Fibroblast of skin of abdomen (primary cell): ENCODE measurements around the gene SLC24A1. TPM values are rescaled to one million over a fixed set of nuclear protein-coding genes. Genes with fewer than 3 reads are reported as not detected.
"Not testable (repeated sequence)": the region's sequence is repeated elsewhere in the genome, so short reads cannot be mapped to it uniquely, and the experiment has no call there.

ENCODE experiments used
- DNase-seq: peaks from one replicate; pipeline ENCODE4 v3.0.0-alpha.2; 2013
- polyA plus RNA-seq, 2 experiments: library from polyadenylated mRNA; unstranded; fragments of 120-200 nt; gene quantifications; one replicate each; pipeline ENCODE4 v1.2.1, GENCODE V29; 2013; ENCODE audit not compliant: insufficient read length in 2 of 2

SLC24A1 gene
- polyA plus RNA-seq (2013, experiment 1 of 2; ENCODE audit: insufficient read length): 11.2 TPM
- polyA plus RNA-seq (2013, experiment 2 of 2; ENCODE audit: insufficient read length): 7.8 TPM

- no peak for DNase-seq
Measured at GRCh38 chr15:65621638-65622037, at the start of gene SLC24A1. Gene SLC24A1 (plus strand): TSS chr15:65621938. CDS start chr15:65624081, 2,143 bp downstream.

DNA sequence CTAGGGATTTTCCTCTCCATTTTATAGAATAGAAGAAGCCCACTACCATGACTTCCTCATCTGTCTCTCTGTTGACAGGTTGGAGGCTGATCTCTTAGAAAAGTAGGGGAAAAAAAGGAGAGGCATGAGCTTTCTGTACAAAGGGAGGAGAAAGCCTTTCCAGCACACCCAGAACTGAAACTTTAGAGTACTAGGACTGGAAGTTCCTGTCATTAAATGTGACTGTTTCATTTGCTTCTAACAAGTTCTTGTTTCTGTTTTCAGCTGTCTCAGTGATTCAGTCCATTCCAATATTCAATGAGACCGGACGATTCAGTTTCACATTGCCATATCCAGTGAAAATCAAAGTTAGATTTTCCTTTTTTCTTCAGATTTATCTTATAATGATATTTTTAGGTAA lies 49.8 kb upstream of the SLC24A1 start:
- no peak for DNase-seq

DNA sequence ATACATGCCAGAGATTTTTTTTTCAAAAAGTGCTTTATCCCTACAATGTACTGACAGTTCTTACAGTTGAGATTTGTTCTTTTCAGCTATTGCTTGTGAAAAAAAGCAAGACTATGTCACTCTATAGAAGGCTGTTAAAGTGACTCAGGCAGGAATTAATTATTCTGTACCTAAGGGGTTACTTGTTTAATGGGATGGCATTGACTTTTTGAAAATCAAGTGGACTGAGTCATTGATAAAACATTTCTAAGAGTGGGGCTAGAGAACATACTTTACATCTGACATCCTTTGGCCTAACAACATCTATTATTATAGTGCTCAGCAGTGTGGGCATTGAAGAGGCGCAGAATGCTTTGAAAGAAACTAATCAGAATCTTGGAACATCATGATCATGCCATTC lies 45.1 kb upstream of the SLC24A1 start:
- peak; percentile 67 for DNase-seq

GRCh38 chr15:65577129-65577996 lies 44.4 kb upstream of the SLC24A1 start:
- DNase-seq: no peak

DNA sequence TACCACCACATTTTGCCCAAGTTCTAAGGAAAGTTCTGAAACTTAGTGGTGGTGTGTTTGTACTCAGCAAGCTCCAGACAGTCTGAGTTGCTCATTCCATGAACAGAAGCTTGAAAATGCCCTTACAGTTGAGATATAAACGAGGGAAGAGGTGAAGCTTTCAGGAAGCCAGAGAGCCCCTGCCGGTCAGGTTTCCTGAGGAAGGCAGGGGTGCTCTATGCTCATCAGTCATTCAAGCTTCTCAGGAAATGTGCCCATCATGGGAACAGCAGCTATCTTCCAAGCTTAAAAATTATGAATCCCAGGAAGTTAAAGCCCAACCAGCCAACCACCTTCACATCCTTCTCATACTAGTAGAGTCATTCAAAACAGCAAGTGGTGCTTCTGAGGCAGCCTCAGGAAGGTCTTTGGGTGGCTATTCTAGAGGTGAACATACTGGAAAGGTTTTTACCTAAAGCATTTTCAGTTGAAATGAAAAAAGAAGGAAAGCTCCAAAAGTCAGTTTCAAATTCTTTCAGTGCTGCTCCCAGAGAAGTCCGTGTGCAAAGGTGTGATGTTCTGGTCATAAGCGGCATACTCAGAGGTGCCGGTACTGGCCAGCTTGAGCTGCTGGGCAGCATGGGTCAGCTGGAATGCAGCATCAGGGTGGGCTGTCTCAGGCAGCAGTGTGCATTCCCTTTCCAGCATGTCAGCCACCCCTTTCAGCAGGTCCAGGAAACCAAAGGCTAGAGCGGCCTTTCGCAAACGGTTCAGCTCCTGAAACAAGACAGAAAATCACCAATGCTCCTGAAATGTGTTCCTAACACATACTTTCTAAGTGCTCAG lies 42.6 kb upstream of the SLC24A1 start:
- DNase-seq: no peak

GRCh38 chr15:65579762-65580161 lies 42.0 kb upstream of the SLC24A1 start:
- DNase-seq: no peak

- DNase-seq: peak; percentile 64
Measured at GRCh38 chr15:65580287-65580686, 41.5 kb upstream of the SLC24A1 start.

GRCh38 chr15:65583701-65584100 lies 38.0 kb upstream of the SLC24A1 start:
- DNase-seq: peak; percentile 16

GRCh38 chr15:65584241-65584640 lies 37.5 kb upstream of the SLC24A1 start:
- no peak for DNase-seq

- no peak for DNase-seq
Measured at GRCh38 chr15:65587094-65587493, 34.6 kb upstream of the SLC24A1 start.

- DNase-seq: no peak
Measured at GRCh38 chr15:65595960-65596359, 25.8 kb upstream of the SLC24A1 start.

DNA sequence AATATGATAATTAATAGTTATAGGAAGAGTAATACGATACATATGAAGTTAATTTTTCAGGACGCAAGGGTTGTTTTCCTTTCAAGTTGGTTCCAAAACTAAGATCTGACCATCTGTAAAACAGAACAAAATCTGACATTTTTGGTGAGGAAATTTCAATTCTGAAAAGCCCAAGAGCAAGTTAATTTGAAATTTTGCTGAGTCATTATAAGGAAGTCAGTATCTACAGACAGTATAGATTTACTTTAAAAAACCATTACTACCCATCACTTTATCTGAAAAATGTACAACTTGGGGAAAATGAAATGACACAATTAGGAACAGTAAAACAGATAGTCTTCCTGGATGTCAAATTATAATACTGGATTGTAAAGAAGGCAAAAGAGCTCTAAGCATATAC lies 23.3 kb upstream of the SLC24A1 start:
- DNase-seq: no peak

DNA sequence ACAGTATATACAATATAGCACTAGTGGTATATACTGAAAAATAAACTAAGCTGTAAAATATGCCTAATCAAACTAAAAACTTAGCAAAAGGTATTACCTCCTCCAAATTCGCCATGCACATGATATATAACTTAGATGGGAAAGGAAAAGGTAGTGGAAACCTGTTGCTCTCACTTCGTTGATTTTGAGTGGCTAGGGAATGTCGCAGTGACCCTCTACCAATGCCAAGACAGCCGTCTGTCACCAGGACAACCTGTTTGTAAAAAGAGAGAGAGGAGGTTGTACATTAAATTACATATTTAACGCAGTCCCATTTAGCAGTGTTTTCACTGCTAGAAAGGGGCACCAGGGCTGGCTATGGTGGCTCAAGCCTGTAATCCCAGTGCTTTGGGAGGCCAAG lies 22.1 kb upstream of the SLC24A1 start:
- no peak for DNase-seq

GRCh38 chr15:65603134-65603533 lies 18.6 kb upstream of the SLC24A1 start:
- DNase-seq: no peak

DNA sequence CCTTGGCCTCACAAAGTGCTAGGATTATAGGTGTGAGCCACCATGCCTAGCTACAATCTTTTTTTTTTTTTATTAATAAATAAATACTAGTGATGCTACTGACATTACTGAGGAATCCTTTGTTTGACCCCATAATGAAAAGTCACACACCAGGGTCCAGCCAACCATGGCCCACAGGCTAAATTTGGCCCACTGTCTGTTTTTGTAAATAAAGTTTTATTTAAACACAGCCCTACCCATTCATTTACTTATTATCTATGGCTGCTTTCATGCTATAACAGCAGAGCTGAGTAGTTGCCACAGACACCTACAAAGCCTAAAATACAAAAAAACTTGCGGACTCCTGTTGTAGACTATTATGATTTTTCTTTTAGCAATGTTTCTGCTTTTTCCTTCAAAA lies 18.2 kb upstream of the SLC24A1 start:
- no peak for DNase-seq

- peak; percentile 96 for DNase-seq
Measured at GRCh38 chr15:65610871-65611718, 10.6 kb upstream of the SLC24A1 start, which contains the start of gene INTS14. Gene INTS14 (minus strand): TSS chr15:65611131. CDS start chr15:65607380, 3,751 bp downstream.

GRCh38 chr15:65611888-65612615 lies 9.7 kb upstream of the SLC24A1 start:
- DNase-seq: no peak

DNA sequence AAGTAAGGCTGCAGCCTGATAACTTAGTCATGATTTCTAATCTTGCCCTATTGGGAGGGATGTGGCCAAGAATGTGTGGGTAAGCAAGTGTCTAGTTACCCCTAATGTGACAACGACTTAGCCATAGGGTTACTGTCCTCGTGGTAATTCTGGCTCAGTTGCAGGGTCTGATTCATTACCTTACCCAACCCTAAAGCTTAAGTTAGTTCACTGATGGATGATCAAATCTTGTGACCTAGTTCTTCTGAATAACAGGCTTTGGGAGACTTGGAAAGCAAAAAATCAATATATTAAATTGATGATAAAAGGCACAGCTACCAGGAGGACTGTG lies 9.2 kb upstream of the SLC24A1 start:
- no peak for DNase-seq

DNA sequence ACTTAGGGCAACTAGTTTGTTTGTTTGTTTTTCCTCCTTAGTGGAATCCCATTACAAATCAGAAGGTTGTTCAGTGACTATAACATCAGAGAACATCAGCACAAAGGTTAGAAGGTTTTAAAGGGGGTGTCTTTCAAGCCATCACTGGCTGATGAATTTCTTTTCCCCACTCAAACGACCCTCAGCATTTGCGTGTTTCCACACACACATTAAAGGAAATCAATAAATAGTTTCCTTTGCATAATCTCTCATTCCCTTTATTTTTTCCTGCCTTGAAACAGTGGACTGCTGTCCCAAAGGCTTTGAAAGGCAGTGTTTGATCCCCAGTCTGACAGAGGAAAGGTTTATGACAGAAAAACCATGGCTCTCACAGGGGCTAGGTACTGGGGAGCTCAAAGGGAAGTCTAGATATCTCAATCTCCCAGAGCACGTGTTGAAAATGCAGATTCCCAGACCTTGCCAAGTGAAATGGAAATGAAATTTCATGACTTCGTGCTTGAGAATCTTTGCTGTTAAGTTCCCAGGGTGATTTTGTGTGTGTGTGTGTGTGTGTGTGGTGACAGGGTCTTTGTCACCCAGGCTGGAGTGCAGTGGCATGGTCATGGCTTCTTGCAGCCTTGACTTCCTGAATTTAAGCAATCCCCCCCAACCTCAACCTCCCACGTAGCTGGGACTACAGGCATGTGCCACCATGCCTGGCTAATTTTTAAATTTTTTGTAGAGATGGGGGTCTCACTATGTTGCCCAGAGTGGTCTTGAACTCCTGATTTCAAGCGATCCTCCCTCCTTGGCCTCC lies 8.6 kb upstream of the SLC24A1 start:
- no peak for DNase-seq

DNA sequence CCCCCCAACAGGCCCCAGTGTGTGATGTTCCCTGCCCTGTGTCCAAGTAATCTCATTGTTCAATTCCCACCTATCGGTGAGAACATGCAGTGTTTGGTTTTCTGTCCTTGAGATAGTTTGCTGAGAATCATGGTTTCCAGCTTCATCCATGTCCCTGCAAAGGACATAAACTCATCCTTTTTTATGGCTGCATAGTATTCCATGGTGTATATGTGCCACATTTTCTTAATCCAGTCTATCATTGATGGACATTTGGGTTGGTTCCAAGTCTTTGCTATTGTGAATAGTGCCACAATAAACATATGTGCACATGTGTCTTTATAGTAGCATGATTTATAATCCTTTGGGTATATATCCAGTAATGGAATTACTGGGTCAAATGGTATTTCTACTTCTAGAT lies 5.9 kb upstream of the SLC24A1 start:
- not testable (repeated sequence) for DNase-seq

DNA sequence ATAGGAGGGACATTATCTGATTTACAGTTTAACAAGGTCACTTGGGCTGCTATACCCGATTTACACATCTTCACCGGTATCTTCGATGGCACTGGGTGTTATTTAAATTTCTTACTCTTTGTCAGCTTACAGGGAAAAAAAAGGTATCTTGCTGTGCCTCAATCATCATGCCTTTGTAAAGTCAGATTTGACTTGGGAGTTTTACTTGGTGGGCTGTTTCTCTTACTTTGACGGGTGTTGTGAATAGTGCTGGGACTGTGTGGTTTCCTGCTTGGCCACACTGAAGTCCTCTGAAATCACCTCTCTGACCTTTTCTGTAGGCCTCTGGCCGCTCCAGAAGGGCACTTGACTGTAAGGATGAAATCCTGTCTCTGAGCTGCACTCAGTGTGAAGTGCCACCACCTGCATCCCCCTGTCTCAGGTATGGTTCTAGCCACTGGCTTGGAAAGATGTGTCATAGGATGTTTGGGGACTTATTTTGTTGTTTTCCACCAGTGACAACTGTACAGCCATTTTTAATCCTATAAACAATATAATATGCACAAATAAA lies 3.1 kb upstream of the SLC24A1 start:
- no peak for DNase-seq
